ENCODE results near the gene SERPINE2.

DNA sequence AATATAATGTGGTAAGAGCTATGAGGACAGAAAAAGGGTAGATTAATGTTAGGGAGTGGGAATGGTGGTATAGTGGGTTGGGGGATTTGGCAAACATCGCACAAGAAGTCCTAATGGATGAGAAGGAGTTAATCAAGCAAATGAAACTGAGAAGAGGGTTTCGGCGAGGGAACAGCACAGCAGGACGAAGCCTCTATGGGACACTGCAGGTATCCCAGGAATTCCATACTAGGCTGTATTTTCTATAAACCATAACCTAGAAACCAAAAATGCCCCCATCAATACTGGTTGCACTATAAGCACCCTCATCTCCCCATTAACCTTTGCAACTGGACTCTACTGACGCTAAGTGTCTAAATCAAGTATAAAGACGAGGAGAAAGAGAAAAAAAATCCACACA, 104.2 kb downstream of the SERPINE2 start:
- TF ChIP-seq, protein P1, sequence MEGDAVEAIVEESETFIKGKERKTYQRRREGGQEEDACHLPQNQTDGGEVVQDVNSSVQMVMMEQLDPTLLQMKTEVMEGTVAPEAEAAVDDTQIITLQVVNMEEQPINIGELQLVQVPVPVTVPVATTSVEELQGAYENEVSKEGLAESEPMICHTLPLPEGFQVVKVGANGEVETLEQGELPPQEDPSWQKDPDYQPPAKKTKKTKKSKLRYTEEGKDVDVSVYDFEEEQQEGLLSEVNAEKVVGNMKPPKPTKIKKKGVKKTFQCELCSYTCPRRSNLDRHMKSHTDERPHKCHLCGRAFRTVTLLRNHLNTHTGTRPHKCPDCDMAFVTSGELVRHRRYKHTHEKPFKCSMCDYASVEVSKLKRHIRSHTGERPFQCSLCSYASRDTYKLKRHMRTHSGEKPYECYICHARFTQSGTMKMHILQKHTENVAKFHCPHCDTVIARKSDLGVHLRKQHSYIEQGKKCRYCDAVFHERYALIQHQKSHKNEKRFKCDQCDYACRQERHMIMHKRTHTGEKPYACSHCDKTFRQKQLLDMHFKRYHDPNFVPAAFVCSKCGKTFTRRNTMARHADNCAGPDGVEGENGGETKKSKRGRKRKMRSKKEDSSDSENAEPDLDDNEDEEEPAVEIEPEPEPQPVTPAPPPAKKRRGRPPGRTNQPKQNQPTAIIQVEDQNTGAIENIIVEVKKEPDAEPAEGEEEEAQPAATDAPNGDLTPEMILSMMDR (IDR thresholded peaks at IDR 0.05): no peak
- TF ChIP-seq POLR2AphosphoS5 (IDR thresholded peaks at IDR 0.05): no peak

All from sigmoid colon (tissue), 4 donors.